ENCODE results near the gene CDH4.

Gene CDH4

DNA sequence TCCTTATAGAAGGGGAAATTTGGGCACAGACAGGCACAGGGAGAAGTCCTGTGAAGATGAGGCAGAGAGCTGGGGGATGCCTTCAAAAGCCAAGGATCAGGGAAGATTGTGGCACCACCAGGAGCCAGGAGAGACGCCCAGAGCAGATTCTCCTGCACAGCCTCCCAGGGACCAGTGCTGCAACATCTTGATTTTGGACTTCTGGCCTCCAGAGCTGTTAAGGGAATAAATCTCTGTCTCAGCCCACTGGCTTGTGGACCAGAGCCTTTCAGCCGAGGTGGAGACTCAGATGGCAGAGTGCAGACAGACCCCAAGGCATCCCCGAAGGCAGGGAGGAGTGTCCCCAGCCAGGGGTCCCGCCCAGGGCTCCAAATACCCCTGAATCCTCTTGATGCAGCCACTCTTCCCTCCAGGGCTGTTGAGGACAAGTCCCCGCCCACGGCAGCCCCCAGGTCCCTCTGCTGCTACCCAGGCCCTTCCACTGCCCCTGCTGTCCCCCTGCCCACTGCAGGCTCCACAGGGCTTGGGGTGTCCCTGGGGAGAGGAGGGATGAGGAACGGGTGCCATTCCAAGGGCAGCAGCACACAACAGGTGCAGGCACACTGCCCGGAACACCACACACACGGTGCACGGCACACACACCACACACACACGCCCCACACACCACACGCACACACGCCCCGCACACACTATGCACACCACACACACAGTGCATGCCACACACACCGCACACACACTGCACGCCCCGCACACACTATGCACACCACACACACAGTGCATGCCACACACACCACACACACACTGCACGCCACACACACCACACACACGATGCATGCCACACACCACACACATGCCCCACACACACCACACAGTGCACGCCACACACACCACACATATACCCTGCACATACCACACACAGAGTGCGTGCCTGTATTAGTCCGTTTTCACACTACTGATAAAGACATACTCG is 502.2 kb downstream of the CDH4 start:
- DNase-seq (ENCODE audit: low read depth) = no peak

DNA sequence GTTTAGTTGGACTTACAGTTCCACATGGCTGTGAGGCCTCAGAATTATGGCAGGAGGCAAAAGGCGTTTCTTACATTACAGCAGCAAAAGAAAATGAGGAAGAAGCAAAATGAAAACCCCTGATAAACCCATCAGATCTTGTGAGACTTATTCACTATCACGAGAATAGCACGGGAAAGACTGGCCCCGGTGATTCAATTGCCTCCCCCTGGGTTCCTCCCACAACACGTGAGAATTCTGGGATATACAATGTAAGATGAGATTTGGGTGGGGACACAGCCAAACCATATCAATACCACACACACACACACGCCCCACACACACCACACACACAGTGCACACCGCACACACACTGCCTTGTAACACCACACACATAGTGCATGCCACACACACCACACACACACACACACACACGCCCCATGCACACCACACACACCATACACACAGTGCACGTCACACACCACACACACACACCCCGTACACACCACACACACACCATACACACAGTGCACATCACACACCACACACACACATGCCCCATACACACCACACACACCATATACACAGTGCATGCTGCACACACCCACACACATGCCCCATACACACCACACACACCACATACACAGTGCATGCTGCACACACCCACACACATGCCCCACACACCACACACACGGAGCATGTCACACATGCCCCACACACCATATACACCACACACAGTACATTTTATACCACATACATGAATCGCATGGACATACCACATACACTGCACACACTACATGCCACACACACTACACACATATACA is 503.1 kb downstream of the CDH4 start:
- no peak for DNase-seq (ENCODE audit: low read depth)

DNA sequence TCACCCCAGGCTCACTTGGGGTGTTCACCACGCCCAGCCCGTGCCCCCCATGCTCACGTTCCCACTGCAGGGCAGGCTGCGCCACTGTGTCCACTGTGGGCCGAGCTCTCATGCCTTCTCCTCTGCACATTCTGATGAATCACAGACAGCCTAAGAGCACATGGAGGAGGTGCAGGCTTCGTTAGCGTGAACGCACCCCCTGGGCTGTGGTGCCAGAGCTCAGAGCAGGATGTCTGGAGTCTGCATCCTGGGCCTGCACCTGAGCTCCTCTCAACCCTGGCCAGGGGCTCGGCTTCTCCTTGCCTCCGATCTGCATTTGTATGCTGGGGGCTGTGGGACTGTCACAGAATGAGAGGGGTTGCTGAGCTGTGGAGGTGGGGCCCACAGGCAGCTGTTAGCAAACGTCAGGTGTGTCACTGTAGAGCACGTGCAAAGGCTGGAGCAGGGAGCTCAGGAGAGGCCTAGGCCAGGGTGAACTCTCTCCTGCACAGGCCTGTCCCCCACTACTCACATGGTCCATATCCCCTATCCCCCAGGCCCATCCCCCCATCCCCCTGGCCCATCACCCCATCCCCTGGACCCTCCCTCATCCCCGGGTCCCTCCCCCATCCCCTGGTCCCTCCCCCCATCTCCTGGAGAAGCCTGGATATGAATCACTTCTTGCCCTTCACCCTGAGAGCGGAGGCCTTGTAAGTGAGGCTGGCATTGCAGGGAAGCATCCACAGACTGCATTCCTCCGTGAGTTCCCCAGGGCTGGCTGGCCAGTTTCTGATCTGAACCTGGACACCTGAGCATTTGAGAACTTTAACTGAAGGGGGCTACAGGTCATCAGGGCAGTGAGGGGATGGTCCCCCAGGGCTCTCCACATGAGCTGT is 504.1 kb downstream of the CDH4 start:
- DNase-seq (ENCODE audit: low read depth) = no peak

DNA sequence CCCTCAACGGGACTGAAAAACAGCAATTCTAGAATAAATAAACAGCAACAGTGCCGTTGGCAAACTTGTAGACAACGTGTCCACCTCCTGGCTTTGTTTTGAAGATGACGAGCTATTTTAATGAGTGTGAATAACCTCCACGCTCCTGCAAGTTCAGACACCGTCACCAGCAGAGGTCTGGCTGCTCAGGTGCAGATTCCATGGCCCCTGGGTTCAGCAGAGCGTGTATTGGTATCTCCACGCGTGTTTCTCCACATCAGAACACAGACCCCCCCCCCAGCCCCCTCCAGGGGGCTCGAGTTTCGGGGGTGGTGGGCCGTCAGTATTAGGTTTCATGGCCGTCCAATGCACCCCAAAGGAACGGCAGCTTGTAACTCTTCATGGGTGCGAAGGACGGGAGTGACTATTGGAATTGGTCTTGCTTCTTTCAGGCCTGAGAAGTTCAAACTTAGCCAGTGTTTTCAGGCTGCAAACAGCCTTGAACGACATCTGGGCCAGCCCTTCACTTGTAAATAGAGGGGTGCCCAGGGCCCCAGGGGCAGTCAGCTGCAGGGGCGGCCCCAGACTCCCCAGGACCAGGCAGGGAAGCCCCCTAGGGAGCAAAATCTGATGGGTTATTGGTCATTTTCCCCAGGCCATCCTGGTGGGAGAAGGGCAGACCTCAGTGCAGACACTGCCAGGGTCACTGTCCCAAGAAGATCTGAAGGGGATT is 505.1 kb downstream of the CDH4 start:
- no peak for DNase-seq (ENCODE audit: low read depth)

DNA sequence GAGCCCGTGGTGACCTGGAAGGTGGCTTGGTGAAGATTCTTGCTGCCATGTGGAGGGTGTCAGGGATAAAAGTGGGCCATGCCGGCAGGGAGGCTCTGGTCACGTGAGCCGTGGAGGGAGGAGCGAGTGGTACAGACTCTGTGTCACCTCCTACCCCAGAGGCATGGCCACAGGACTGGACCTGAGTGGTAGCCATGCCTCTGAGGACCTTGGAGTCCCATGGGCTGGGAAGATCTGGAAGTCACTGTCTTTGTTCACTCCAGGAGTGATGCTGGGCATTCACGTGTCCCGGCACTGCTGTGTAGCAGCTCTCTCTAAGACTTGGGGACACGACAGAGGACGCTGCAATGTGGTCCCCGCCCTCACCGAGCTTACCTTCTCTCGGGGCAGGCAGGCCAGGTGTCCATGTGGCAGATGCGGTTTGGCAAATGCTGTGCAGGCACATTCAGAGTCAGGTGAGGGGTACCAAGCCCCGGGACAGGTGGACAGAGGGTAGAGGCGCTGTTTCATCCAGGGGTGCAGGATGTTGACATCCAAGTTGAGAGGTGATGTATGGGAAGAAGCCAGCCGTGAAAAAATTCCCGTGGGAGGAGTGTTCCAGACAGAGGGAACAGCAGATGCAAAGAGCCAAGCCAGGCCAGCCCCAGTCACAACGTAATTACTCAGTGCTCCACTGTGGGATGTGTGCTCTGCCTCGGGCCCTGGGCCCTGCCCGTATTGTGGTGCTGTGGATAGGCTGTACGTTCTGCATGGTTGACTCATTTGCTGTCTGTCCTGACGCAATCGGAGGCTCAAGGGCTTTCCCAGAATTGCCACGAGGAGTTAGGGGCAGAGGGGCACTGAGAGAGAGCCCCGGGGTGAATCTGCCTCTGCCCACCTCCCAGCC is 505.9 kb downstream of the CDH4 start:
- peak; percentile 37 for DNase-seq (ENCODE audit: low read depth)

DNA sequence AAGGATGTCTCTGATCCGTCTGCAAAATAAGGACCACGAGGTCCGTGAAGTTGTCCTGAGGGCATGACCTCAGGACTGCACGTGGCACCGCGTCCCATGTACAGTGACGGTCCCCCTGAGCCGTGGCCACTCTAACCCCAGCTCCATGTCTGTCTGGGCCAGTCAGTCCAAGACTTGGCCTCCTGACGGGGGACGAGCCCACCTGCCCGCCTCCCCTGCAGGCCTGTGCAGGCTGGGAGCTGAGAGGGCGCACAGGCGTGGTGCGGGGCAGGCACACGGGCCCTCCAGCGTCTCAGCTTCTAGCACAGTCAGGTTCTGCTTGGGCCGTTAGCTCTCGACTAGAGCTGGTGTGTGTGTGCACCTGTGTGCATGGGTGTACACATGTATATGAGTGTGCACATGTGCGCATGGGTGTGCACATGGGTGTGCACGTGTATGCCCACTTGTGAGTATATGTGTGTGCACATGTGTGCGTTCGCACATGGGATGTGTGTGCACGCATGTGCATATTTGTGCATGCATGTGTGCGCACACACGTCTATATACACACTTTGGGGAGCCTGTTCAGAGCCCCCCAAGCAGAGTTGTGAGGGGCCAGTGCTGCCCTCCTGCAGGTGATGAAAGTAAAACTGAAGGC is 506.6 kb downstream of the CDH4 start:
- no peak for DNase-seq (ENCODE audit: low read depth)

DNA sequence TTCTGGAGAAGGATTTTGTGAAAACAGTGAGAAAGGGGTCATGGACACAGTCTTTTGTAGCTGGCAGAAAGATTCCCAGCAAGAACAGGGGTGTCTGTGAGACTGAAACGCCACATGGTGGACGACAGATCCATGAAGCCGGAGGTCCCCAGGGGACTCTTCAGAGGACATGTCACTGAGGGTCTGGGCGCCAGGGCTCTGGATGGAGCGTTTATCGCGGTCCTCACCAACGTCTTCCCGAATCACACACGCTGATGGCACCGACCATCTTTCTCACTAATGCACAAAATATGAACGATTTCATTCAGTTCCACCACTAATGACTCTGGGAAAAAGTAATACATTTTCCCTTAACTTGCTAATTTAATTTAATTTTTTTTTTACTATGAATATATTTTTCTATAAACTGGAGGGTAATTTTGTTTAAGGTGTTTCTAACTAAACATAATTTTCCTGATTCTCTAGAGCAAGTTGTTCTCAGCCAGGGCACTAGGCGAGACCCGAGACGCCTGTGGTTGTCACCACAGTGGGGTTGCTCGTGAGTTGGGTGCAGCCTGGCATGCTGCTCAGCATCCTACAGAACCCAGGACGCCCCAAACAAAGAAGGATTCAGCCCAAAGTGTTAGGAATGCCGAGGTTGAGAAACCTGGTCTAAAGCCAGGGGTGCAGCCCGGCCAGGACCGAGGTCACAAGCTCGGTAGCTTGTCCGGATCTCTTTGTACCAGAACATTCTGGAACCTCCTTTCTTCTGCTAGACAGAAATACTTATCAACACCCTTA is 507.4 kb downstream of the CDH4 start:
- no peak for DNase-seq (ENCODE audit: low read depth)

DNA sequence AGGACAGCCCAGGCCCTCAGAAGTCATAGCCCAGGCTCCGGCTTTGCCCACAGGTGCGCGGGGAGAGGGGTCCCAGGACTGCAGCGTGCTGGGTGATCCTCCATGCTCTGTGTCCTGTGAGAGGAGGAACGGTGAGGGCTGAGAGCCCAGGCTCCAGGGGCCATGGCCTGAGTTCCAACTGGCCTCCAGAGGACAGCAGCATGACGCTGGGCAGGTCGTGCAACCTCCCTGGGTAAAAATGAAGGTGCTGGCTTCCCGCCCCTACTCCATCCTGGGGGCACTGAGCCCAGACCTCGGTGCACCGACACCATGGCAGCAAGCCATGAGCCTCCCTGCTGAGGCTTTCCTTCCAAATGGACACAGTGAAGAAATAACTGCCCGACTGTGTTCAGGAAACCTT is 508.3 kb downstream of the CDH4 start:
- DNase-seq (ENCODE audit: low read depth) = no peak

DNA sequence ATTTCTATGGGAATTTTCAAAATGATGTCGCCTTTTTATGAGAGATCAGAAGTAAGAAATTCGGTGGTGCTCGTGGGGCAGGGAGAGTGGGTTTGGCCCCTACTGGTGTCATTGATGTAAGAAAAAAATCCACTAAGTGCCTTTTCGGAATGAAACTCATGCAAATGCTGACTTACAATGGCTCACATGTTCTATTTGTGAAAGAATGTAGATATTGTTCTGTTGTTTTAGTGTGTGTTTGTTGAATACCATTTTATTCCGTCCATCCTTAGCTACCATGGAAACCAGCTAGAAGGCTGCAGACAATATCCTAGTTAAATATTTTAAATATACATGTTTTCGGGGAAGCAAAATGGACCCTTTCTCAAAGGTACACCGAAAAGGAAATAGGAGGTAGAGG is 508.7 kb downstream of the CDH4 start:
- DNase-seq (ENCODE audit: low read depth) = no peak

DNA sequence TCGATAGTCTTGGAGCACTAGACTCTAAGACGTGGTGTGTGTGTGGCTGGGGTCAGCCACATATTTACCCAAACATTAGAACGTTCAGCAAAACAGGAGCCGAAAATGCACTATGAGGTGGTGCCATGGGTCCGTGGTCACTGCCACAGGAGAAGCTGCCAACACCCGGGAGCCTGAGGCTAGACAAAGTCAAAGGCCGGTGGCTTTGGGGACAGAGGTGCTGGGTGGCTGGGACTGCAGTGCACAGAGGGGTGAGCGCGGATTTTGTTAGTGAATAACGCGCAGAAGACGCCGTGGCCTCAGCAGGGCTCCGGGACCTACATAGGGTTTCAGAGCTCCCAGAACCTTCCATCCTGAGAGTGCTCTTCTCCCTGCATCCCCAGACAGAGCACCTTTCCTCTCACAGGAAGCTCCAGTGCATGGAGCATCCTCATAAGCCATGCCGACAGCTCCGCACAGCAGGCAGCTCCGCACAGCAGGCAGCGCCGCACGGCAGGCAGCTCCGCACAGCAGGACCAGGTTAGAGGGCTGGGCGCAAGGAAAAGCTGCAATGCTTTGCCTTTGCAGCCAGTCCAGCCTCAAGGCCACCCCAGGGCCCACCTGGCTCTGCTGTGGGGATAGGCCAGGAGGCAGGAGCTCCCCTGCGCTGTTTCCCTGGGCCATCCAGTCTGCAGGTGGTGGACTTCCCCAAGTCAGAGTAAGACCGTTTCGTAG is 509.5 kb downstream of the CDH4 start:
- DNase-seq (ENCODE audit: low read depth) = no peak

DNA sequence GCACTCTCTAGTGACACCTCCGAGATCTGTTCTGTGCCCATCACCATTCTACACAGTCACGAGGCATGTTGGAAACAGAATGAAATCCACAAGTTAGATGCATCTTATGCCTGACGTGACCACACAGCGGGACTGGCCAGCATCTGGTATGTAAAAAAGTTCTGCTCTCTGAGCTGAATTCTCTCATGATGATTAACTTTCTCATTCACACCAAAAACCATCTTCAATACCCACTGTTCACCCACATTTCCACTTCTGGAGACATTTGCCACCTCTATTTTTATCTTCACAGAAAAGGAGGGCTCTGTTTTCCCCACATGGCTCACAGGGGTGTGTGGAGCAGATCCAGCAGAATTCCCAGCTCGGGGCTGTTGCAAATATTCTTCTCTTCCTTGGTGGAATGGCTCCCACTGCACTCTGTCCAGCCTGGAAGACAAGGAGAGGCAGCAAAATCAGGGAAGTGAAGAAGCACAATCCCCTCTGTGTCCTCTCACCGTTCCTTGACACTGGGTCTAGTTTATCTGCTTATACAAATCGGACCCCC is 510.2 kb downstream of the CDH4 start:
- DNase-seq (ENCODE audit: low read depth) = peak; percentile 1

DNA sequence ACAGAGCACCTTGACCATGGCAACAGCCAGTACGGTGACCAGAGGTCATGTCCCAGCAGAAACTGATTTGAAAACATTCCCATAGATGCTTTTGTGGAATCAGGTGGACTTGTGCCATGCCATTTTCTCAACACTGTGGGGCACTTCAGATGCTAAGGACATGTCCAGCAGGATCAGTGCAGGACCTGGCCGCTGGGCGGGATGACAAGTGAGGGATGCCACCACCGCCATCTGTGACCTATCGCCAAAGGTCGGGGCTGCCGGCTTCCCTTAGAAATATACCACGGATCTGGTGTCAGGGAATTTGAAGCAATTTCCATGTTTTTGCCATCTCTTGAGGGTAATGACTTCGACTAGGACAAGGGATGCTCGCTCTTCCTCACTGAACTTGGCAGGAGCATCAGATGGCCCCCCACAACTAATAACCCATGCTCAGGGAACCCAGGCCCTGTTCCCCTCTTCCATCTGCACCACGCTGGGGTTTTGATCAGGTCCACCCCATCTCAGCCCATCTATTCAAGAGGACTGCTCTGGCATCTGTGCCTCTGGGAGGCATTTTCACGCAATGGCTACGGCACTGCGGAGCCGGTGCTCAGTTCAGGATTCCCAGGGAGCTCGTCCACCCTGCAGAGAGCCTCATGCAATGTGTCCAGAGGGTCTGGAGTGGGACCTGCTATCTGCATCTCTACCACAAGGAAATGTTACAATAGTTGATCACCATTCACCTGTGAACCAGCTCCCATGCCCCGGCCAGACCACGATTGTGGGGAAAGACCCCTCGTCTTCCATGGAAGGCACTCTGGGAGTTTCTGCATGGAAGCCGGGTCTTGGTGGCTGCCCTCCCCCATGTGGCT is 511.1 kb downstream of the CDH4 start:
- DNase-seq (ENCODE audit: low read depth) = no peak

DNA sequence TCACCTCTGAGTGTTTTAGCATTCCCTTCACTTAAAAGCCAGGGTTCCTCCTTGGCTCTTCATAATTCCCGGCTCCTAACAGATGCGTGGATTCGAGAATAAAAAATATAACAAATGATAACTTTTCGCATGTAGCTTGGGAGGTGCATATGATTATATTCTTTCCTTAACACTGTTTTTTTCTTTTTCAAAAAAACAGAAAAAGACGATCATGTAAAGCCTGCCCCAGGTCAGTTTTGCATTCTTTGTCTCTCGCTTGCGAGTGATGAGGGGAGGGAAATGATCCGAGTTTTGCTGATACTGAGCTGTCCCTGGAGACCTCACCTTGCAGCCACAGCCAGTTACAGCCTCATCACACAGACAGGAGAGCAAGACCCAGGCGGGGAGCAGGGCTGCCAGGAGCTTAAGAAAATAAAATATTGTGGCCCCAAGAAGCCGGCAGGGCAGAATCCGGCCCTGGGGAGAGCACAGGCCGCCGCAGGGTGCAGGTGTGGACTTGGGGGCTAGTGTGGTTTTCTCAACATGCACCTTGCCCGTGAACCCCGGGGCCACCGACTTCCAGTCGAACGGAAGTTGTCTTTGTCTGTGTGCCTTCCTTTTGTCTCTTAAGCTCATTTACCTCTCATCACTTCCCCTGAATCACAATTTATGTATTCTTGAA is 511.8 kb downstream of the CDH4 start:
- DNase-seq (ENCODE audit: low read depth) = no peak

DNA sequence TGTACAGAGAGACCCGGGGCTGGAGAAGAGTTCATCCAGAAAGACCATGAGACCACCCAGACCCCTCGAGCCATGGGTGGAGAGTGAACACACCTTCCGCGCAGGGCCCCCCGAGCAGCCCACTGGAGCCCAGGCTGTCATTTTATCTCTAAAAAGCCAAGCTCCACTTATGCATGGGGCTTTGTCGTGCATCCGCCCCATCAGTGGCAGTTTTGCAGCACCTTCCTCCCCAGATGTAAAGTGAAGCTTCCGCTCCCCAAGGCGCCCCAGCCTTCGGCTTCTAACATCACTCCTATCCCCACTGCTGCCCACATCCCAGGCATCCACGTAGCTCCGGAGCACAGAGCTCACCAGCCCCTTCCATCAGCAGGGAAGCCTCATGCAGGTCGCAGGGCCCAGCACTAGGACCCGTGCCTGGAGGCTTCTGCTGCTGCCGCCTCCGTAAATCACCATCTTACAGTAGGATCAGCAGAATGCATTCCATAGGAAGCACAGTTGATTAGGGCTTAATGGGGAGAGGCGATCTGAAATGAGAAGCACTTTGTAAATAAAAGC is 512.5 kb downstream of the CDH4 start:
- DNase-seq (ENCODE audit: low read depth) = no peak

DNA sequence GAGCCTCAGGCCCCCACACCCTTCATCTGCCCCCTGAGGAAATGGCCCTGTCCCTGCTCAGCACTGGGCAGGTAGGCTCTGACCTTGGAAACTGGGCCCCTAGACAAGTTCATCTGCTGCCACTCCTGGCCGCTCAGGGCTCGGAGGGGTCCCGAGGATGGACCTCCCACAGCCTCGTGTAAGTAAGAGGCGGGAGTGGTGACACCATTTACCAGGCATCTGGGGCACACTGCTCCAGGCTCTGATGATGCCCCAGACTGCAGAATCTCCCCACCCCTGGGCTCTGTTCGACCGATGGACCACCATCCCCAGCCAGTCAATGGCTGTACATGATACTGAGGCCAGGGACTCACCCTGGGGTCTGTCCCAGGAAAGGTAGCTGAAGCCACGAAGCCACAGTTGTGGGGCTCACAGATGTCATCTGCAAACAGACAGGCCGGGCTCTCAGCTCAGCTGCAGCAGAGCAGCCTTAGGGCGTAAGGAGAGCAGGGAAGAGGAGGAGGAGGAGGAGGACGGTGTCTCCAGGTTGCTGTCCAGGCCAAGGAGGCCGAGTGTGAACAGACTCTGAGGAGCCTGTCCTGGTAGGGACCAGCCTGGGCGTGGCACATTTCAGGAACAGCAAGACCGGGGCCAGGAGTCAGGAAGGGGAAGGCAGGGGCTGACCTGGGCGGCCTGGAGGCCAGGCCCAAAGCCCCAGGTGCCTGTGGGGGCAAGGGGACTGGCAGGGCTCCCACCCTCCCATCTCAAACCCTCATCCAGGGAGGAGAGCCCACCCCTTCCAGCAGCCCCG is 513.2 kb downstream of the CDH4 start:
- DNase-seq (ENCODE audit: low read depth) = no peak

Measured in EH (cell line).